AG04449 (cell line): ENCODE data around the gene SKIC8.

Source experiments
- CTCF ChIA-PET: fragments of 350-600 bp; formaldehyde crosslinking; extraction: SDS; loops from one replicate; lab custom pipeline; 2021; ENCODE audit warnings: antibody characterized with exemption; lab: Yijun Ruan, JAX
- POLR2A ChIA-PET: fragments of 400-600, 350-600 bp; formaldehyde crosslinking; extraction: SDS; loops from one replicate; lab custom pipeline; 2020; ENCODE audit warnings: antibody characterized with exemption, inconsistent platforms; lab: Yijun Ruan, JAX
- DNase-seq: peaks from one replicate; pipeline ENCODE4 v3.0.0-alpha.2; 2010; ENCODE audit warnings: low read depth, low spot score
- H3K4me3 ChIP-seq: 2 replicates; pipeline ENCODE4 v1.5.1; 2011; ENCODE audit warnings: low read depth, mild to moderate bottlenecking, control low read depth, low read length
- CTCF ChIP-seq: IDR thresholded peaks from one replicate; pipeline ENCODE4 v1.5.1; 2011; ENCODE audit warnings: mild to moderate bottlenecking, moderate library complexity, low read length, control low read depth, inconsistent platforms; ENCODE audit not compliant: insufficient read depth; ENCODE audit errors: missing control alignments

Gene SKIC8

GRCh38 chr15:78239811-78240210, 59.6 kb downstream of the SKIC8 start:
- POLR2A ChIA-PET, result no interaction called here
- H3K4me3 ChIP-seq, result no peak overlapping the region
- CTCF ChIA-PET, result interaction anchor here (0.7 to 13.2 kb wide), 39 partner anchors 8 to 329 kb away, joined by 3 to 352 read pairs (median 8); partner anchors contain the start of genes CIB2, DNAJA4 and IDH3A
- DNase-seq, result no peak
- TF ChIP-seq CTCF, result no peak

- CTCF ChIA-PET, result interaction anchor here (0.9 to 13.2 kb wide), 6 partner anchors 18 to 278 kb away, joined by 3 to 352 read pairs (median 5); partner anchors contain the start of gene CIB2
- POLR2A ChIA-PET, result no interaction called here
- TF ChIP-seq CTCF, result no peak
- no peak for DNase-seq
- no peak overlapping the region for H3K4me3 ChIP-seq
Measured at GRCh38 chr15:78237146-78237545, 62.3 kb downstream of the SKIC8 start.

GRCh38 chr15:78236491-78236890, 62.9 kb downstream of the SKIC8 start:
- no peak overlapping the region for H3K4me3 ChIP-seq
- ChIA-PET CTCF (interaction anchor here (0.9 to 13.2 kb wide), 7 partner anchors 12 to 277 kb away, joined by 3 to 352 read pairs (median 4); partner anchors contain the start of gene CIB2), POLR2A (no interaction called here)
- TF ChIP-seq CTCF, result no peak
- no peak for DNase-seq

GRCh38 chr15:78234515-78235040, 64.8 kb downstream of the SKIC8 start, which contains the start of gene ACSBG1:
Gene ACSBG1 (minus strand): TSS chr15:78234565. CDS start chr15:78234501, 64 bp downstream.
- ChIA-PET CTCF (interaction anchor here (13.2 kb wide), 1 partner anchor 124 kb away, joined by 352 read pairs; no protein-coding TSS in a partner anchor), POLR2A (no interaction called here)
- no peak for TF ChIP-seq CTCF
- H3K4me3 ChIP-seq, result no peak within 1 kb of the TSS
- DNase-seq, result no peak

GRCh38 chr15:78233496-78233895, 65.9 kb downstream of the SKIC8 start:
- POLR2A ChIA-PET, result no interaction called here
- TF ChIP-seq CTCF, result no peak

More at GRCh38 chr15:78233496-78233895, 65.9 kb downstream of the SKIC8 start:
- H3K4me3 ChIP-seq, result no peak overlapping the region
- DNase-seq, result no peak
- CTCF ChIA-PET, result interaction anchor here (13.2 kb wide), 1 partner anchor 123 kb away, joined by 352 read pairs; no protein-coding TSS in a partner anchor
